Endodermal cell (in vitro differentiated cells): ENCODE data around the gene DCAF15. TPM values are rescaled to one million over a fixed set of nuclear protein-coding genes. Genes with fewer than 3 reads are reported as not detected.

Source experiments
- DNase-seq: peaks from one replicate; pipeline ENCODE4 v3.0.0-alpha.2; 2017
- H3K27ac ChIP-seq: 2 replicates; pipeline ENCODE4 v1.5.1; 2013; ENCODE audit warnings: mild to moderate bottlenecking, low read depth, low read length, moderate library complexity
- H3K27me3 ChIP-seq: 2 replicates; pipeline ENCODE4 v1.6.1; 2013; ENCODE audit warnings: mild to moderate bottlenecking, low read length, moderate library complexity; ENCODE audit not compliant: insufficient read depth, control insufficient read depth, poor library complexity, severe bottlenecking
- H3K36me3 ChIP-seq: 2 replicates; pipeline ENCODE4 v1.7.0; 2013; ENCODE audit warnings: mild to moderate bottlenecking, low read length, moderate library complexity; ENCODE audit not compliant: control insufficient read depth, insufficient read depth
- H3K4me1 ChIP-seq: one replicate; pipeline ENCODE4 v1.7.0; 2013; ENCODE audit warnings: low read length; ENCODE audit not compliant: control insufficient read depth, insufficient read depth
- H3K4me3 ChIP-seq: 2 replicates; pipeline ENCODE4 v1.5.1; 2013; ENCODE audit warnings: mild to moderate bottlenecking, low read length, moderate library complexity
- H3K9ac ChIP-seq: 2 replicates; pipeline ENCODE4 v1.6.1; 2013; ENCODE audit warnings: mild to moderate bottlenecking, low read length, moderate library complexity; ENCODE audit not compliant: poor library complexity, severe bottlenecking; ENCODE audit errors: extremely low read depth
- H3K9me3 ChIP-seq: 2 replicates; pipeline ENCODE4 v1.6.1; 2013; ENCODE audit warnings: mild to moderate bottlenecking, low read length, moderate library complexity; ENCODE audit not compliant: control insufficient read depth
- H3K27ac Mint-ChIP-seq: 2 replicates; pipeline ENCODE4 v1.8.0; 2020; ENCODE audit warnings: mixed read lengths
- H3K27me3 Mint-ChIP-seq: 2 replicates; pipeline ENCODE4 v1.8.0; 2021; ENCODE audit warnings: mild to moderate bottlenecking, mixed read lengths; ENCODE audit not compliant: insufficient read depth
- H3K36me3 Mint-ChIP-seq: 2 replicates; pipeline ENCODE4 v1.8.0; 2020; ENCODE audit warnings: low read depth, mixed read lengths
- H3K4me1 Mint-ChIP-seq: 2 replicates; pipeline ENCODE4 v1.8.0; 2020; ENCODE audit warnings: mixed read lengths
- H3K4me3 Mint-ChIP-seq: 2 replicates; pipeline ENCODE4 v1.8.0; 2020; ENCODE audit warnings: mild to moderate bottlenecking, moderate library complexity, mixed read lengths
- H3K9me3 Mint-ChIP-seq: 2 replicates; pipeline ENCODE4 v1.8.0; 2020; ENCODE audit warnings: mild to moderate bottlenecking, mixed read lengths
- CTCF ChIP-seq: fragments of 200-600 bp; sonication (generic); conservative IDR thresholded peaks from 2 replicates; pipeline ENCODE4 v1.5.0; 2021; ENCODE audit warnings: antibody characterized with exemption, mild to moderate bottlenecking
- WGBS, 2 experiments: methylation state at CpG; one replicate each; pipeline versions ENCODE4 v1.1.5 to v1.1.7; 2013; ENCODE audit warnings: missing lambda C conversion rate in 2 of 2, mixed read lengths in 1 of 2; ENCODE audit not compliant: insufficient coverage in 1 of 2, insufficient read length in 1 of 2; 5-methylcytosine and 5-hydroxymethylcytosine counted together
- total RNA-seq, 2 donors: library from RNA; stranded (reverse); fragmentation: NEBNext Ultra II Directional in 1 of 2; extraction: Animal tissue kit (Norgen Biotek cat#: 25700) in 1 of 2; gene quantifications; 2 replicates in 1 of 2; 3 replicates in 1 of 2; pipeline ENCODE4 v1.2.1, GENCODE V29; 2021

The DCAF15 gene
- total RNA-seq, 2 donors from 2014 or later = 62.4 to 72.9 TPM

DNA sequence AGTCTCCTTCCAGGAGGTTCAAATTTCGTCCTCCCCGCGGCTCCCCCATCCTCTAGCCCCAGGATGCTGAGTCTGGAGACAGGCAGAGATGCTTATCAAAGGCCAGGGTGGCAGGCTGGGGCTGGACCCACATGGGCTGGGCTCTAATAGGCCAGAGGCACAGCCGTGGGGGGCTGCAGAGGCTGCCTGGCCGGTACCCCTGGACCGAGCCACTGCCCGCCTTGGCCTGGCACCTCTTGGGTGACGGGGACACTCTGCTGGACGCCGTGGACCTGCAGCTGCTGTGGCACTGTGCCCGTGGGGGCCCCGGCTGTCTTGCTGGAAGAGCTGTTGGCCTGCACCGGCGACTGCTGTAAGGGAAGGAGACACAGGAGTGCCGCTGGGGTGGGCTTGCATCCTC, 28.0 kb downstream of the DCAF15 start:
- Mint-ChIP-seq H3K9me3 (no peaks in the 10 kb centered on the region), H3K36me3 (peaks cover 24% of the 10 kb centered on the region), H3K27ac (no peak overlapping the region), H3K4me1 (peaks cover 3% of the 10 kb centered on the region), H3K4me3 (no peak overlapping the region), H3K27me3 (no peaks in the 10 kb centered on the region)
- no peak overlapping the region for H3K4me3 ChIP-seq
- no peak overlapping the region for H3K27ac ChIP-seq
- H3K9ac ChIP-seq = no peak overlapping the region
- no peak for TF ChIP-seq CTCF
- no peaks in the 10 kb centered on the region for H3K9me3 ChIP-seq
- DNase-seq = no peak
- H3K36me3 ChIP-seq = peaks cover 13% of the 10 kb centered on the region
- 92 to 96% methylated on average over 15 of the region's 15 CpGs for WGBS, 2 experiments
- no peaks in the 10 kb centered on the region for H3K27me3 ChIP-seq
- no peaks in the 10 kb centered on the region for H3K4me1 ChIP-seq

DNA sequence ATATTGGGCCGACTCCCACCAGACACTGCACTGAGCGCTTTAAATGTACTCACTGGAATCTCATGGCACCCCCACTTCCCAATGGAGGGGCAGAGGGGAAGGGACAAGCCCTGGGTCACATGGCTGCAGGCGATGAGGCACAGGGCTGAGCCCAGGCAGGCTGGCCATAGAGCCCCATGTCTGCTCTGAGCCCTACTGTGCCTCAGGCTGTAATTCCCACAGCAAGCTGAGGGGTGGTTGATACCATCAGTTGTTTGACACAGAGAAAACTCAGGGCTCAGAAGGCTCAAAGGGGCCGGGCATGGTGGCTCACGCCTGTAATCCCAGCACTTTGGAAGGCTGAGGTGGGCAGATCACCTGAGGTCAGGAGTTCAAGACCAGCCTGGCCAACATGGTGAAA, 28.7 kb downstream of the DCAF15 start:
- Histone ChIP-seq H3K9ac (no peak overlapping the region), H3K36me3 (peaks cover 10% of the 10 kb centered on the region), H3K9me3 (no peaks in the 10 kb centered on the region), H3K27me3 (no peaks in the 10 kb centered on the region), H3K27ac (no peak overlapping the region), H3K4me1 (no peaks in the 10 kb centered on the region), H3K4me3 (no peak overlapping the region)
- no peak for DNase-seq
- Mint-ChIP-seq H3K4me1 (peaks cover 3% of the 10 kb centered on the region), H3K9me3 (no peaks in the 10 kb centered on the region), H3K27ac (no peak overlapping the region), H3K36me3 (peaks cover 18% of the 10 kb centered on the region), H3K4me3 (no peak overlapping the region), H3K27me3 (no peaks in the 10 kb centered on the region)
- no peak for TF ChIP-seq CTCF
- 95% methylated on average over 3 to 5 of the region's 5 CpGs for WGBS, 2 experiments

DNA sequence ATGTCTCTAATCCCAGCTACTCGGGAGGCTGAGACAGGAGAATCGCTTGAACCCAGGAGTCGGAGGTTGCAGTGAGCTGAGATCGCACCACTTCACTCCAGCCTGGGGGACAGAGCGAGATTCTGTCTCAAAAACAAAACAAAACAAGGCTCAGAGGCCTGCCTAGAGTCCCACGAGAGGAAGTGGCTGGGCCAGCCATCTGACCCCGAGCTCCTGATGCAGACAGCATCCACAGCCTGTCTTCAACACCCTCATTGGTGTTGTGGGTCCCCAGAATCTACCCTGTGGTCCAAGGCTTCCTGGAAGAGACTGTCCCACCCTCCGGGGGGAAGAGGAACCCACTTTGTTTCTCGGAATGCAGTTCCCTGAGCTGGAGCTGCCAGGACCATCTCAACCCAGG, 29.2 kb downstream of the DCAF15 start:
- no peak for DNase-seq
- no peak for TF ChIP-seq CTCF
- Histone ChIP-seq H3K27me3 (no peaks in the 10 kb centered on the region), H3K9me3 (no peaks in the 10 kb centered on the region), H3K27ac (no peak overlapping the region), H3K9ac (no peak overlapping the region), H3K36me3 (peaks cover 5% of the 10 kb centered on the region), H3K4me3 (no peak overlapping the region), H3K4me1 (no peaks in the 10 kb centered on the region)
- H3K36me3 Mint-ChIP-seq = peaks cover 14% of the 10 kb centered on the region
- H3K27me3 Mint-ChIP-seq = no peaks in the 10 kb centered on the region
- H3K4me1 Mint-ChIP-seq = peaks cover 5% of the 10 kb centered on the region
- H3K9me3 Mint-ChIP-seq = no peaks in the 10 kb centered on the region
- WGBS, 2 experiments = 96% methylated on average over 7 to 9 of the region's 9 CpGs
- H3K27ac Mint-ChIP-seq = no peak overlapping the region
- H3K4me3 Mint-ChIP-seq = no peak overlapping the region
